GM12878 (cell line): ENCODE results near the gene GAP43. TPM values are rescaled to one million over a fixed set of nuclear protein-coding genes. Genes with fewer than 3 reads are reported as not detected.

Experiments used
- ATAC-seq: fragments of 200-7000 bp; cut with Tn5 transposase; 3 replicates; pipeline ENCODE4 v1.9.1; 2020; ENCODE audit warnings: mild to moderate bottlenecking, moderate library complexity
- BruUV-seq: library from RNA; stranded (reverse); fragments of 400-500 nt; replicated peaks from 2 replicates; lab custom pipeline; 2021; lab: Mats Ljungman, UMichigan
- CTCF ChIA-PET: fragments of 300-600 bp; sonication (Branson Sonifier 250); formaldehyde crosslinking; extraction: SDS; loops from one replicate; lab custom pipeline; 2021; ENCODE audit warnings: inconsistent platforms; lab: Yijun Ruan, JAX
- POLR2A ChIA-PET: fragments of 350-600 bp; formaldehyde crosslinking; extraction: SDS; loops from one replicate; lab custom pipeline; 2021; ENCODE audit warnings: inconsistent platforms; lab: Charles Lee
- RAD21 ChIA-PET: fragments of 300-600 bp; sonication (Branson Sonifier 250); formaldehyde crosslinking; loops from one replicate; lab custom pipeline; 2023; ENCODE audit warnings: antibody characterized with exemption; ENCODE audit not compliant: unreplicated experiment; lab: Charles Lee
- SMC1A ChIA-PET: fragments of 300-600 bp; sonication (Branson Sonifier 250); formaldehyde crosslinking; loops from one replicate; lab custom pipeline; 2023; ENCODE audit not compliant: unreplicated experiment, uncharacterized antibody; lab: Charles Lee
- DNase-seq: peaks from one replicate; pipeline ENCODE4 v3.0.0-alpha.2; 2011; ENCODE audit warnings: low read depth, low spot score
- FAIRE-seq: peaks from 3 replicates; lab custom pipeline; 2011; peaks lifted over from hg19 to GRCh38; lab: Jason Lieb, UNC
- H2AFZ ChIP-seq: 2 replicates; pipeline ENCODE4 v1.6.0; 2011; ENCODE audit warnings: low read depth, low read length, control low read depth; ENCODE audit not compliant: control insufficient read depth
- H3K27ac ChIP-seq: 2 replicates; pipeline ENCODE4 v1.5.1; 2011; ENCODE audit warnings: control low read depth; ENCODE audit not compliant: control insufficient read depth, insufficient read depth
- H3K27me3 ChIP-seq, 2 experiments: replicated peaks in 1 of 2; 2 replicates each; pipeline versions ENCODE4 v1.6.0 to v1.6.1; 2011; ENCODE audit warnings: low read length in 1 of 2; ENCODE audit not compliant: control insufficient read depth in 2 of 2, insufficient read depth in 2 of 2
- H3K36me3 ChIP-seq, 2 experiments: 2 replicates each; pipeline ENCODE4 v1.5.1; 2011; ENCODE audit warnings: low read length in 1 of 2; ENCODE audit not compliant: control insufficient read depth in 2 of 2, insufficient read depth in 2 of 2
- H3K4me1 ChIP-seq: 2 replicates; pipeline ENCODE4 v1.6.1; 2011; ENCODE audit warnings: mild to moderate bottlenecking, low read length, moderate library complexity, mixed read lengths; ENCODE audit not compliant: control insufficient read depth, insufficient read depth
- H3K4me2 ChIP-seq: 2 replicates; pipeline ENCODE4 v1.6.0; 2011; ENCODE audit warnings: control low read depth; ENCODE audit not compliant: control insufficient read depth, insufficient read depth
- H3K4me3 ChIP-seq: fragments of 200-600 bp; sonication (generic); 2 replicates; pipeline ENCODE4 v1.5.1; 2016
- H3K79me2 ChIP-seq: 2 replicates; pipeline ENCODE4 v1.6.0; 2011; ENCODE audit warnings: low read length; ENCODE audit not compliant: control insufficient read depth, insufficient read depth
- H3K9ac ChIP-seq: 2 replicates; pipeline ENCODE4 v1.8.0; 2011; ENCODE audit warnings: low read length, control low read depth, mixed read lengths; ENCODE audit not compliant: control insufficient read depth, insufficient read depth
- H3K9me3 ChIP-seq: replicated peaks from 3 replicates; pipeline ENCODE4 v1.5.1; 2011; ENCODE audit warnings: mild to moderate bottlenecking, low read length; ENCODE audit not compliant: control insufficient read depth, insufficient read depth
- H4K20me1 ChIP-seq: 2 replicates; pipeline ENCODE4 v1.6.0; 2011; ENCODE audit not compliant: control insufficient read depth, insufficient read depth
- CEBPZ ChIP-seq: fragments of 150-350 bp; IDR thresholded peaks from 2 replicates; pipeline ENCODE4 v1.6.1; 2016; ENCODE audit warnings: low read depth, low read length
- CUX1 ChIP-seq: IDR thresholded peaks from 2 replicates; pipeline ENCODE4 v1.6.1; 2012; ENCODE audit warnings: improper control_type of control experiment, low read depth, low read length; ENCODE audit not compliant: insufficient replicate concordance
- ESRRA ChIP-seq: IDR thresholded peaks from 2 replicates; pipeline ENCODE4 v1.6.1; 2012; ENCODE audit warnings: mild to moderate bottlenecking, low read length, improper control_type of control experiment
- MXI1 ChIP-seq: fragments of 150-350 bp; IDR thresholded peaks from 2 replicates; pipeline ENCODE4 v1.6.1; 2011; ENCODE audit warnings: low read depth, mild to moderate bottlenecking, inconsistent platforms, low read length, improper control_type of control experiment
- MYB ChIP-seq: fragments of 150-350 bp; IDR thresholded peaks from 2 replicates; pipeline ENCODE4 v1.6.1; 2014; ENCODE audit warnings: mild to moderate bottlenecking, low read depth, low read length, borderline replicate concordance
- MYC ChIP-seq: IDR thresholded peaks from 2 replicates; pipeline ENCODE4 v1.6.1; 2011; ENCODE audit warnings: mild to moderate bottlenecking, low read length, moderate library complexity, inconsistent platforms; ENCODE audit not compliant: insufficient read depth, insufficient replicate concordance, insufficient read length, severe bottlenecking
- NKRF ChIP-seq: fragments of 450-650 bp; conservative IDR thresholded peaks from 2 replicates; pipeline ENCODE4 v1.6.1; 2017; ENCODE audit warnings: mild to moderate bottlenecking, moderate library complexity
- NR2F1 ChIP-seq: fragments of 450-650 bp; conservative IDR thresholded peaks from 2 replicates; pipeline ENCODE4 v1.6.1; 2017; ENCODE audit warnings: mild to moderate bottlenecking
- POLR2A ChIP-seq: IDR thresholded peaks from 2 replicates; pipeline ENCODE4 v1.6.1; 2011; ENCODE audit warnings: low read depth, mild to moderate bottlenecking, low read length
- POLR2AphosphoS5 ChIP-seq: IDR thresholded peaks from 2 replicates; pipeline ENCODE4 v1.6.1; 2011; ENCODE audit warnings: mild to moderate bottlenecking, low read length, inconsistent platforms
- RFX5 ChIP-seq: IDR thresholded peaks from 2 replicates; pipeline ENCODE4 v1.6.1; 2011; ENCODE audit warnings: low read depth, low read length, improper control_type of control experiment
- STAT1 ChIP-seq: fragments of 450-650 bp; conservative IDR thresholded peaks from 2 replicates; pipeline ENCODE4 v1.6.1; 2014; ENCODE audit warnings: antibody characterized with exemption, mild to moderate bottlenecking
- TARDBP ChIP-seq: IDR thresholded peaks from 2 replicates; pipeline ENCODE4 v1.6.1; 2016; ENCODE audit warnings: borderline replicate concordance
- ZBED1 ChIP-seq: IDR thresholded peaks from 2 replicates; pipeline ENCODE4 v1.6.1; 2016; ENCODE audit warnings: borderline replicate concordance
- in situ Hi-C: fragments of 300-500 bp; cut with MboI; formaldehyde crosslinking; loops from 9 replicates; pipeline ENCODE4 v1.14.3; 2018; ENCODE audit warnings: mixed read lengths
- intact Hi-C: fragments of 100-400 bp; cut with micrococcal nuclease; formaldehyde crosslinking; loops from one replicate; pipeline ENCODE4 v1.14.2; 2022; ENCODE audit not compliant: unreplicated experiment
- polyA plus RNA-seq, 11 experiments: library from polyadenylated mRNA; depleted of rRNA in 4 of 11; unstranded in 6 of 11; stranded (reverse) in 5 of 11; fragments of >200 nt; fragmentation: Nextera tagmentation in 4 of 11; fragmentation: Illumina TruSeq in 1 of 11; extraction: Ambion mirVana in 4 of 11; extraction: Trizol in 1 of 11; gene quantifications; 1 replicate in 1 of 11; 2 replicates in 10 of 11; pipeline versions ENCODE4 v1.2.1 to v1.2.3, GENCODE V29; 2011 to 2016; ENCODE audit warnings: inconsistent platforms in 2 of 11, missing spikeins in 2 of 11, low read depth in 1 of 11
- total RNA-seq, 4 experiments: library from RNA; depleted of rRNA in 3 of 4; stranded (reverse); fragments of >200 nt in 3 of 4; fragmentation: Illumina TruSeq in 1 of 4; extraction: Trizol in 1 of 4; gene quantifications; 2 replicates each; pipeline versions ENCODE4 v1.2.1 to v1.2.3, GENCODE V29; 2013 to 2021

Gene GAP43
- total and polyA plus RNA-seq, 10 of the 15 experiments (the other 5 are each of a cell fraction or from before 2014, with no cell fraction given), result 0.06 to 0.16 TPM; not detected in 8

- no peaks in the 10 kb centered on the region for H3K36me3 ChIP-seq
- no peak overlapping the region for H3K9ac ChIP-seq
- POLR2A ChIA-PET, result no interaction called here
- BruUV-seq, result no TSS peak
- no peaks in the 10 kb centered on the region for H4K20me1 ChIP-seq
- intact Hi-C loops, result no loop called here
- no peak for FAIRE-seq
- DNase-seq, result no peak
- no peak for TF ChIP-seq CUX1
- no peak for TF ChIP-seq NKRF
- no peak for TF ChIP-seq POLR2AphosphoS5
- TF ChIP-seq POLR2A, result no peak
- no peak for TF ChIP-seq RFX5
- TF ChIP-seq NR2F1, result no peak
- no peak for TF ChIP-seq ESRRA
- no peak for TF ChIP-seq MYC
- no peak for TF ChIP-seq STAT1
- TF ChIP-seq ZBED1, result no peak
- no peak for TF ChIP-seq CEBPZ
- TF ChIP-seq TARDBP, result no peak
- TF ChIP-seq MYB, result no peak
- no peak for TF ChIP-seq MXI1
- TF ChIP-seq, all 136 proteins: peak for 0
- Histone ChIP-seq H3K9me3 (no peaks in the 10 kb centered on the region), H3K4me1 (peaks cover 8% of the 10 kb centered on the region), H3K79me2 (no peaks in the 10 kb centered on the region), H3K4me2 (no peak overlapping the region), H3K27me3 (no peaks in the 10 kb centered on the region; a peak in 1 of 4 replicates), H3K4me3 (no peak overlapping the region), H3K27ac (no peak overlapping the region), H2AFZ (no peak overlapping the region)
- no peak for ATAC-seq
- ChIA-PET CTCF (no interaction called here), SMC1A (no interaction called here), RAD21 (no interaction called here)
- in situ Hi-C loops, result no loop called here
These were observed 8.7 kb downstream of the GAP43 start for GRCh38 chr3:115632026-115632425.
